Erythroblast (primary cell): ENCODE measurements around the gene MB21D2.

Source experiments
- GATA1 ChIP-seq: IDR thresholded peaks from 2 replicates; pipeline ENCODE4 v1.6.1; 2011; ENCODE audit warnings: low read depth, mild to moderate bottlenecking, control low read depth, low read length, moderate library complexity
- POLR2A ChIP-seq: IDR thresholded peaks from 2 replicates; pipeline ENCODE4 v1.6.1; 2011; ENCODE audit warnings: mild to moderate bottlenecking, low read length

GRCh38 chr3:192835818-192836815 lies 81.5 kb downstream of the MB21D2 start:
- TF ChIP-seq POLR2A, result no peak
- no peak for TF ChIP-seq GATA1
